Measurements from ENCODE around the gene GPR4.

- TF ChIP-seq, protein P1, sequence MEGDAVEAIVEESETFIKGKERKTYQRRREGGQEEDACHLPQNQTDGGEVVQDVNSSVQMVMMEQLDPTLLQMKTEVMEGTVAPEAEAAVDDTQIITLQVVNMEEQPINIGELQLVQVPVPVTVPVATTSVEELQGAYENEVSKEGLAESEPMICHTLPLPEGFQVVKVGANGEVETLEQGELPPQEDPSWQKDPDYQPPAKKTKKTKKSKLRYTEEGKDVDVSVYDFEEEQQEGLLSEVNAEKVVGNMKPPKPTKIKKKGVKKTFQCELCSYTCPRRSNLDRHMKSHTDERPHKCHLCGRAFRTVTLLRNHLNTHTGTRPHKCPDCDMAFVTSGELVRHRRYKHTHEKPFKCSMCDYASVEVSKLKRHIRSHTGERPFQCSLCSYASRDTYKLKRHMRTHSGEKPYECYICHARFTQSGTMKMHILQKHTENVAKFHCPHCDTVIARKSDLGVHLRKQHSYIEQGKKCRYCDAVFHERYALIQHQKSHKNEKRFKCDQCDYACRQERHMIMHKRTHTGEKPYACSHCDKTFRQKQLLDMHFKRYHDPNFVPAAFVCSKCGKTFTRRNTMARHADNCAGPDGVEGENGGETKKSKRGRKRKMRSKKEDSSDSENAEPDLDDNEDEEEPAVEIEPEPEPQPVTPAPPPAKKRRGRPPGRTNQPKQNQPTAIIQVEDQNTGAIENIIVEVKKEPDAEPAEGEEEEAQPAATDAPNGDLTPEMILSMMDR (conservative IDR thresholded peaks at IDR 0.05; ENCODE audit: low read depth, low read length): no peak
- TF ChIP-seq EZH2 (IDR thresholded peaks at IDR 0.05; ENCODE audit: low read length, unreplicated experiment): no peak
Measured at GRCh38 chr19:45547211-45547770, 54.7 kb downstream of the GPR4 start.
